GM12878 (cell line): ENCODE data around the gene XRCC6.

Experiments
- CREB1 ChIP-seq: IDR thresholded peaks from 2 replicates; pipeline ENCODE4 v1.6.1; 2012; ENCODE audit warnings: low read depth, mild to moderate bottlenecking, inconsistent platforms
- EGR1 ChIP-seq, 2 experiments: IDR thresholded peaks; 1 replicate in 1 of 2; 2 replicates in 1 of 2; pipeline ENCODE4 v1.6.1; 2011 to 2012; ENCODE audit warnings: low read depth in 2 of 2, low read length in 2 of 2, borderline replicate concordance in 1 of 2, mild to moderate bottlenecking in 1 of 2, moderate library complexity in 1 of 2
- EZH2 ChIP-seq: IDR thresholded peaks from 2 replicates; pipeline ENCODE4 v1.6.1; 2012; ENCODE audit warnings: low read depth, mild to moderate bottlenecking, control low read depth, inconsistent platforms, low read length, borderline replicate concordance; ENCODE audit not compliant: control insufficient read depth
- HDGF ChIP-seq: fragments of 450-650 bp; IDR thresholded peaks from 2 replicates; pipeline ENCODE4 v1.6.1; 2016; ENCODE audit warnings: antibody characterized with exemption
- SMC3 ChIP-seq: IDR thresholded peaks from 2 replicates; pipeline ENCODE4 v1.6.1; 2011; ENCODE audit warnings: low read length, improper control_type of control experiment, borderline replicate concordance
- YY1 ChIP-seq: IDR thresholded peaks from 2 replicates; pipeline ENCODE4 v1.6.1; 2011; ENCODE audit warnings: low read depth, mild to moderate bottlenecking, low read length
- ZNF217 ChIP-seq: fragments of 450-650 bp; IDR thresholded peaks from 2 replicates; pipeline ENCODE4 v1.6.1; 2017; ENCODE audit warnings: antibody characterized with exemption, mild to moderate bottlenecking
- TF ChIP-seq, protein P1 (sequence below): IDR thresholded peaks from 2 replicates; pipeline ENCODE4 v1.6.1; 2012; ENCODE audit warnings: low read depth, low read length, improper control_type of control experiment
- TF ChIP-seq, protein P2 (sequence below), 3 experiments: IDR thresholded peaks in 2 of 3; conservative IDR thresholded peaks in 1 of 3; 2 replicates each; pipeline ENCODE4 v1.5.1; 2011; ENCODE audit warnings: low read depth in 3 of 3, low read length in 3 of 3, mild to moderate bottlenecking in 3 of 3, control low read depth in 2 of 3, moderate library complexity in 2 of 3, inconsistent platforms in 1 of 3, mixed read lengths in 1 of 3; ENCODE audit not compliant: control insufficient read depth in 2 of 3, insufficient read depth in 1 of 3; ENCODE audit errors: extremely low read depth in 1 of 3
- TF ChIP-seq, protein P3 (sequence below): IDR thresholded peaks from 2 replicates; pipeline ENCODE4 v1.6.1; 2012; ENCODE audit warnings: mild to moderate bottlenecking, low read depth, low read length

DNA sequence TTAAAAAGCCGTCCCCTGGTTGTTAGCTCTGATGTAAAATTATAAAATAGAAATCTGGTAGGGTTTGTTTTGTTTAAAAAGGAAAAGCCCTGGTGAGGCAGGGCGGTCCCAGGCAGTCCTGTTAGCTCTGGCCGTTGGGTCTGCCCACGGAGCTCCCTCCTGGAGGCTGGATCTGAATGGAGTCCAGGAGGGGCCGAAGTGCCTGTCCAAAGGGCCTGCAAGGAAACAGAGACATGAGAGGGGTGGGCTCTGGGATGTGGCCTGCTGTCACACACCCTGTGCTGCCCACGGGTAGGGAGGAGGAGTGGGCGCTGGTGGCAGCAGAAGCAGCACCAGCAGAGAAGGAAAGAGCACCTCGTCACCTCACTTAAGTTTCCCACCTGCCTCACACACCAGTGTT lies 20.1 kb upstream of the XRCC6 start:
- no peak for TF ChIP-seq CREB1
- TF ChIP-seq, protein P1, sequence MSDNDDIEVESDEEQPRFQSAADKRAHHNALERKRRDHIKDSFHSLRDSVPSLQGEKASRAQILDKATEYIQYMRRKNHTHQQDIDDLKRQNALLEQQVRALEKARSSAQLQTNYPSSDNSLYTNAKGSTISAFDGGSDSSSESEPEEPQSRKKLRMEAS = no peak
- TF ChIP-seq ZNF217 = no peak
- TF ChIP-seq YY1 = no peak
- TF ChIP-seq, protein P2, sequence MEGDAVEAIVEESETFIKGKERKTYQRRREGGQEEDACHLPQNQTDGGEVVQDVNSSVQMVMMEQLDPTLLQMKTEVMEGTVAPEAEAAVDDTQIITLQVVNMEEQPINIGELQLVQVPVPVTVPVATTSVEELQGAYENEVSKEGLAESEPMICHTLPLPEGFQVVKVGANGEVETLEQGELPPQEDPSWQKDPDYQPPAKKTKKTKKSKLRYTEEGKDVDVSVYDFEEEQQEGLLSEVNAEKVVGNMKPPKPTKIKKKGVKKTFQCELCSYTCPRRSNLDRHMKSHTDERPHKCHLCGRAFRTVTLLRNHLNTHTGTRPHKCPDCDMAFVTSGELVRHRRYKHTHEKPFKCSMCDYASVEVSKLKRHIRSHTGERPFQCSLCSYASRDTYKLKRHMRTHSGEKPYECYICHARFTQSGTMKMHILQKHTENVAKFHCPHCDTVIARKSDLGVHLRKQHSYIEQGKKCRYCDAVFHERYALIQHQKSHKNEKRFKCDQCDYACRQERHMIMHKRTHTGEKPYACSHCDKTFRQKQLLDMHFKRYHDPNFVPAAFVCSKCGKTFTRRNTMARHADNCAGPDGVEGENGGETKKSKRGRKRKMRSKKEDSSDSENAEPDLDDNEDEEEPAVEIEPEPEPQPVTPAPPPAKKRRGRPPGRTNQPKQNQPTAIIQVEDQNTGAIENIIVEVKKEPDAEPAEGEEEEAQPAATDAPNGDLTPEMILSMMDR (IDR thresholded peaks at IDR 0.05 in 2 of 3, conservative IDR thresholded peaks at IDR 0.05 in 1 of 3; ENCODE audit: control insufficient read depth in 2 of 3, extremely low read depth in 1 of 3, insufficient read depth in 1 of 3, low read depth in 3 of 3, low read length in 3 of 3) = no peak
- no peak for TF ChIP-seq SMC3
- TF ChIP-seq, protein P3, sequence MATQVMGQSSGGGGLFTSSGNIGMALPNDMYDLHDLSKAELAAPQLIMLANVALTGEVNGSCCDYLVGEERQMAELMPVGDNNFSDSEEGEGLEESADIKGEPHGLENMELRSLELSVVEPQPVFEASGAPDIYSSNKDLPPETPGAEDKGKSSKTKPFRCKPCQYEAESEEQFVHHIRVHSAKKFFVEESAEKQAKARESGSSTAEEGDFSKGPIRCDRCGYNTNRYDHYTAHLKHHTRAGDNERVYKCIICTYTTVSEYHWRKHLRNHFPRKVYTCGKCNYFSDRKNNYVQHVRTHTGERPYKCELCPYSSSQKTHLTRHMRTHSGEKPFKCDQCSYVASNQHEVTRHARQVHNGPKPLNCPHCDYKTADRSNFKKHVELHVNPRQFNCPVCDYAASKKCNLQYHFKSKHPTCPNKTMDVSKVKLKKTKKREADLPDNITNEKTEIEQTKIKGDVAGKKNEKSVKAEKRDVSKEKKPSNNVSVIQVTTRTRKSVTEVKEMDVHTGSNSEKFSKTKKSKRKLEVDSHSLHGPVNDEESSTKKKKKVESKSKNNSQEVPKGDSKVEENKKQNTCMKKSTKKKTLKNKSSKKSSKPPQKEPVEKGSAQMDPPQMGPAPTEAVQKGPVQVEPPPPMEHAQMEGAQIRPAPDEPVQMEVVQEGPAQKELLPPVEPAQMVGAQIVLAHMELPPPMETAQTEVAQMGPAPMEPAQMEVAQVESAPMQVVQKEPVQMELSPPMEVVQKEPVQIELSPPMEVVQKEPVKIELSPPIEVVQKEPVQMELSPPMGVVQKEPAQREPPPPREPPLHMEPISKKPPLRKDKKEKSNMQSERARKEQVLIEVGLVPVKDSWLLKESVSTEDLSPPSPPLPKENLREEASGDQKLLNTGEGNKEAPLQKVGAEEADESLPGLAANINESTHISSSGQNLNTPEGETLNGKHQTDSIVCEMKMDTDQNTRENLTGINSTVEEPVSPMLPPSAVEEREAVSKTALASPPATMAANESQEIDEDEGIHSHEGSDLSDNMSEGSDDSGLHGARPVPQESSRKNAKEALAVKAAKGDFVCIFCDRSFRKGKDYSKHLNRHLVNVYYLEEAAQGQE = no peak
- TF ChIP-seq EZH2 = no peak
- TF ChIP-seq EGR1 (IDR thresholded peaks at IDR 0.05; ENCODE audit: borderline replicate concordance in 1 of 2, low read depth in 2 of 2, low read length in 2 of 2) = no peak
- TF ChIP-seq HDGF = no peak
